Measurements from ENCODE around the gene HSPB8.

HSPB8 gene

GRCh38 chr12:119177056-119177325 is 1.7 kb upstream of the HSPB8 start:
- H3K79me2 ChIP-seq (ENCODE audit: insufficient read depth, low read length), result no peaks in the 10 kb centered on the region
- H3K4me2 ChIP-seq (ENCODE audit: insufficient read depth, low read length), result no peak overlapping the region
- no peaks in the 10 kb centered on the region for H3K36me3 ChIP-seq (ENCODE audit: insufficient read depth, low read length)
- H3K9ac ChIP-seq (ENCODE audit: low read depth, low read length), result no peak overlapping the region
- no peak for TF ChIP-seq EZH2 (IDR thresholded peaks at IDR 0.05; ENCODE audit: borderline replicate concordance, low read depth, low read length, severe bottlenecking)
- no peak for TF ChIP-seq CTCF (IDR thresholded peaks at IDR 0.05; ENCODE audit: borderline replicate concordance, extremely low read depth, low read length, poor library complexity, severe bottlenecking)
- H3K27ac ChIP-seq (ENCODE audit: low read length), result no peak overlapping the region
- no peaks in the 10 kb centered on the region for H3K9me3 ChIP-seq (ENCODE audit: insufficient read depth, low read length, severe bottlenecking)
- H3K4me3 ChIP-seq (ENCODE audit: low read depth in 1 of 2, low read length in 2 of 2), result no peak overlapping the region
- no peaks in the 10 kb centered on the region for H3K4me1 ChIP-seq (ENCODE audit: insufficient read depth, low read length)
- no peak for ATAC-seq (ENCODE audit: insufficient read depth, low read depth)
- no peak overlapping the region for H2AFZ ChIP-seq (ENCODE audit: low read depth, low read length)
- no peaks in the 10 kb centered on the region for H3K27me3 ChIP-seq (ENCODE audit: insufficient read depth, low read length, poor library complexity)
- no peak for DNase-seq
- H4K20me1 ChIP-seq (ENCODE audit: insufficient read depth, low read length), result no peaks in the 10 kb centered on the region

DNA sequence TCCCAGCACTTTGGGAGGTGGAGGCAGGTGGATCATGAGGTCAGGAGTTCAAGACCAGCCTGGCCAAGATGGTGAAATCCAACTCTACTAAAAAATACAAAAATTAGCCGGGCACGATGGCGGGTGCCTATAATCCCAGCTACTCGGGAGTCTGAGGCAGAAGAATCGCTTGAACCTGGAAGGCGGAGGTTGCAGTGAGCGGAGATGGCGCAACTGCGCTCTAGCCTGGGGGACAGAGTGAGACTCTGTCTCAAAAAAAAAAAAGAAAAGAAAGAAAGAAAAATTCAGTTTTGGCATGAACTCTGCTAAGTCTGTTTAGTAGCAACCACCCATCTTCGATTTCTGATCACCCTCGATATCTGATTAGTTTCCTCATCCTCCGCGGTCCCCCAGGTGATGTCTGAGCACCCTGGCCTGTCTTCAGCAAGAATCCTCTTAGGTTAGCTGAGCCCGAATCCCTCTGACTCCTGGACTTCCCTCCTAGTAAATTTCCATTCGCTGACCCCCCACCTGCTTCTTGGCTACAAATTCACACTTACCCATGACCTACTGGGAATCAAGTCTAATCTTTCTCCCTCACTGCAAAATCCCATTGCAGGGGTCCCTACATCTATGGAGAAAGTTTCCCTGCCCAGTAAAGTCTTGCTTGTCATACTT is 879 bp upstream of the HSPB8 start:
- H3K36me3 ChIP-seq (ENCODE audit: insufficient read depth, low read length), result no peaks in the 10 kb centered on the region
- no peaks in the 10 kb centered on the region for H3K4me1 ChIP-seq (ENCODE audit: insufficient read depth, low read length)
- no peak overlapping the region for H3K4me2 ChIP-seq (ENCODE audit: insufficient read depth, low read length)
- DNase-seq (no peak), ATAC-seq (ENCODE audit: insufficient read depth, low read depth) (no peak)
- H3K9me3 ChIP-seq (ENCODE audit: insufficient read depth, low read length, severe bottlenecking), result no peaks in the 10 kb centered on the region
- no peak overlapping the region for H3K4me3 ChIP-seq (ENCODE audit: low read depth in 1 of 2, low read length in 2 of 2)
- no peaks in the 10 kb centered on the region for H3K79me2 ChIP-seq (ENCODE audit: insufficient read depth, low read length)
- H2AFZ ChIP-seq (ENCODE audit: low read depth, low read length), result no peak overlapping the region
- TF ChIP-seq CTCF (IDR thresholded peaks at IDR 0.05; ENCODE audit: borderline replicate concordance, extremely low read depth, low read length, poor library complexity, severe bottlenecking), result no peak
- no peak for TF ChIP-seq EZH2 (IDR thresholded peaks at IDR 0.05; ENCODE audit: borderline replicate concordance, low read depth, low read length, severe bottlenecking)
- no peak overlapping the region for H3K27ac ChIP-seq (ENCODE audit: low read length)
- no peaks in the 10 kb centered on the region for H3K27me3 ChIP-seq (ENCODE audit: insufficient read depth, low read length, poor library complexity)
- no peaks in the 10 kb centered on the region for H4K20me1 ChIP-seq (ENCODE audit: insufficient read depth, low read length)
- H3K9ac ChIP-seq (ENCODE audit: low read depth, low read length), result no peak overlapping the region

GRCh38 chr12:119179335-119180021 is 747 bp downstream of the HSPB8 start:
- Histone ChIP-seq H3K79me2 (ENCODE audit: insufficient read depth, low read length) (no peaks in the 10 kb centered on the region), H2AFZ (ENCODE audit: low read depth, low read length) (no peak overlapping the region), H3K9me3 (ENCODE audit: insufficient read depth, low read length, severe bottlenecking) (no peaks in the 10 kb centered on the region), H3K4me3 (ENCODE audit: low read depth in 1 of 2, low read length in 2 of 2) (no peak overlapping the region), H3K27me3 (ENCODE audit: insufficient read depth, low read length, poor library complexity) (no peaks in the 10 kb centered on the region), H3K4me1 (ENCODE audit: insufficient read depth, low read length) (no peaks in the 10 kb centered on the region), H3K36me3 (ENCODE audit: insufficient read depth, low read length) (no peaks in the 10 kb centered on the region), H3K4me2 (ENCODE audit: insufficient read depth, low read length) (no peak overlapping the region), H3K27ac (ENCODE audit: low read length) (no peak overlapping the region), H4K20me1 (ENCODE audit: insufficient read depth, low read length) (no peaks in the 10 kb centered on the region), H3K9ac (ENCODE audit: low read depth, low read length) (no peak overlapping the region)
- TF ChIP-seq EZH2 (IDR thresholded peaks at IDR 0.05; ENCODE audit: borderline replicate concordance, low read depth, low read length, severe bottlenecking) (no peak), CTCF (IDR thresholded peaks at IDR 0.05; ENCODE audit: borderline replicate concordance, extremely low read depth, low read length, poor library complexity, severe bottlenecking) (no peak)
- ATAC-seq (ENCODE audit: insufficient read depth, low read depth) (no peak), DNase-seq (no peak)

Data from DND-41 (cell line).